Transverse colon (tissue), 4 donors: Measurements from ENCODE around the gene ROR1.

Source experiments
- CTCF ChIP-seq, 5 experiments: fragments of 200-600 bp in 3 of 5; fragments of 450-650 bp in 2 of 5; sonication (generic) in 3 of 5; IDR thresholded peaks; 1 replicate in 2 of 5; 2 replicates in 3 of 5; pipeline ENCODE4 v1.5.1; 2016 to 2017; ENCODE audit warnings: antibody characterized with exemption in 5 of 5, inconsistent platforms in 3 of 5, mild to moderate bottlenecking in 2 of 5, moderate library complexity in 1 of 5
- EP300 ChIP-seq: sonication (generic); formaldehyde crosslinking; IDR thresholded peaks from one replicate; pipeline ENCODE4 v1.6.1; 2017; ENCODE audit warnings: antibody characterized with exemption, low read depth
- POLR2AphosphoS5 ChIP-seq, 3 donors: sonication (generic); formaldehyde crosslinking; IDR thresholded peaks; one replicate each; pipeline ENCODE4 v1.6.1; 2016; ENCODE audit warnings: antibody characterized with exemption in 3 of 3

- TF ChIP-seq CTCF (IDR thresholded peaks at IDR 0.05) = no peak
- no peak for TF ChIP-seq POLR2AphosphoS5 (IDR thresholded peaks at IDR 0.05)
- no peak for TF ChIP-seq EP300
Measured at GRCh38 chr1:64043976-64044375, 270.2 kb downstream of the ROR1 start.
